ENCODE data around the gene AR. TPM values are rescaled to one million over a fixed set of nuclear protein-coding genes. Genes with fewer than 3 reads are reported as not detected.

The AR gene
- total and polyA plus RNA-seq, 9 of the 15 experiments (the other 6 are each of a cell fraction or from before 2014, with no cell fraction given), result 0.01 to 0.04 (median 0.01) TPM; not detected in 6

GRCh38 chrX:67613996-67614395 is 70.2 kb downstream of the AR start:
- Histone ChIP-seq H3K4me1 (replicated peaks in 1 of 2; ENCODE audit: control insufficient read depth in 2 of 2, insufficient read depth in 2 of 2, low read length in 2 of 2) (no peaks in the 10 kb centered on the region), H3K36me3 (ENCODE audit: control insufficient read depth, insufficient read depth, low read length) (no peaks in the 10 kb centered on the region), H3K9me3 (replicated peaks; ENCODE audit: control insufficient read depth, insufficient read depth, low read depth, low read length) (no peaks in the 10 kb centered on the region), H3K27ac (ENCODE audit: extremely low read depth, low read depth, low read length) (no peak overlapping the region), H3K9me1 (ENCODE audit: control insufficient read depth, insufficient read depth, low read length) (no peaks in the 10 kb centered on the region), H3K9ac (ENCODE audit: insufficient read depth in 1 of 2, low read depth in 2 of 2, low read length in 2 of 2) (no peak overlapping the region), H3K4me2 (ENCODE audit: insufficient read depth, low read length) (no peak overlapping the region), H2AFZ (ENCODE audit: low read depth, low read length) (no peak overlapping the region), H3K79me2 (ENCODE audit: control insufficient read depth, insufficient read depth, low read length) (no peaks in the 10 kb centered on the region), H4K20me1 (replicated peaks; ENCODE audit: control insufficient read depth, insufficient read depth, low read length) (no peaks in the 10 kb centered on the region), H3K4me3 (no peak overlapping the region), H3K27me3 (ENCODE audit: control insufficient read depth in 2 of 2, insufficient read depth in 2 of 2, low read length in 2 of 2) (no peaks in the 10 kb centered on the region)
- ChIA-PET CTCF (ENCODE audit: low intra/inter-chr PET ratio) (no interaction called here), POLR2A (no interaction called here)
- BruUV-seq (replicated peaks), result no TSS peak
- ATAC-seq (no peak), DNase-seq (ENCODE audit: extremely low read depth in 1 of 4, low spot score in 3 of 4) (no peak), FAIRE-seq (no peak)
- intact Hi-C loops (cut with micrococcal nuclease), result no loop called here
- 0% methylated on average over 2 of the region's 2 CpGs for WGBS (ENCODE audit: insufficient coverage, low coverage, missing lambda C conversion rate)
- in situ Hi-C loops (cut with MboI), result no loop called here
- TF ChIP-seq NONO (IDR thresholded peaks at IDR 0.05; ENCODE audit: low read depth in 2 of 2, low read length in 1 of 2), result no peak
- no peak for TF ChIP-seq ZNF347 (CRISPR knock-in tag; IDR thresholded peaks at IDR 0.05; ENCODE audit: low read depth)
- TF ChIP-seq MAFG (tag; conservative IDR thresholded peaks at IDR 0.05), result no peak
- TF ChIP-seq ELF4 (CRISPR knock-in tag; IDR thresholded peaks at IDR 0.05), result no peak
- no peak for TF ChIP-seq MNT (conservative IDR thresholded peaks at IDR 0.05)
- no peak for TF ChIP-seq BRCA1 (IDR thresholded peaks at IDR 0.05)
- TF ChIP-seq BRCA1 (CRISPR knock-in tag; IDR thresholded peaks at IDR 0.05), result no peak
- no peak for TF ChIP-seq CCNT2 (IDR thresholded peaks at IDR 0.05; ENCODE audit: borderline replicate concordance, extremely low read depth, insufficient read length, low read depth, low read length)
- no peak for TF ChIP-seq HIVEP1 (CRISPR knock-in tag; IDR thresholded peaks at IDR 0.05)
- no peak for TF ChIP-seq RBM14 (IDR thresholded peaks at IDR 0.05; ENCODE audit: borderline replicate concordance, insufficient read depth, low read depth, low read length)
- TF ChIP-seq ETS1 (conservative IDR thresholded peaks at IDR 0.05; ENCODE audit: control insufficient read depth, low read depth, low read length), result no peak
- no peak for TF ChIP-seq MEF2D (tag; conservative IDR thresholded peaks at IDR 0.05; ENCODE audit: low read depth)

Data from K562 (cell line).